A549 (cell line): ENCODE results near the gene EFEMP2. TPM values are rescaled to one million over a fixed set of nuclear protein-coding genes. Genes with fewer than 3 reads are reported as not detected.
A peak's percentile ranks its signal among the peaks of the same experiment; 100 is the strongest.

Experiments
- ATOH8 ChIP-seq: fragments of 250-450 bp; sonication (Bioruptor Pico); IDR thresholded peaks from 2 replicates; pipeline ENCODE4 v1.5.0; 2020; ENCODE audit warnings: low read depth, mild to moderate bottlenecking, moderate library complexity
- CBX2 ChIP-seq: fragments of 200-600 bp; sonication (generic); IDR thresholded peaks from 2 replicates; pipeline ENCODE4 v1.6.1; 2016; ENCODE audit warnings: low read depth, mild to moderate bottlenecking, borderline replicate concordance
- CBX8 ChIP-seq: fragments of 200-600 bp; sonication (generic); IDR thresholded peaks from 2 replicates; pipeline ENCODE4 v1.6.1; 2016
- CEBPB ChIP-seq, 2 experiments: fragments of >200 bp in 1 of 2; sonication (Bioruptor Twin) in 1 of 2; formaldehyde crosslinking in 1 of 2; IDR thresholded peaks; 2 replicates each; pipeline ENCODE4 v1.6.1; 2012 to 2016
- CHD2 ChIP-seq: fragments of 150-350 bp; IDR thresholded peaks from 2 replicates; pipeline ENCODE4 v1.6.1; 2014; ENCODE audit warnings: low read length; ENCODE audit not compliant: partially characterized antibody
- EHMT2 ChIP-seq: fragments of 200-600 bp; sonication (generic); IDR thresholded peaks from 2 replicates; pipeline ENCODE4 v1.6.1; 2016; ENCODE audit warnings: antibody characterized with exemption, low read depth, mild to moderate bottlenecking, moderate library complexity
- ESRRA ChIP-seq: fragments of 150-350 bp; IDR thresholded peaks from 2 replicates; pipeline ENCODE4 v1.6.1; 2014; ENCODE audit warnings: mild to moderate bottlenecking, low read length, borderline replicate concordance
- FOSL2 ChIP-seq, 2 experiments: fragments of 450-650 bp in 1 of 2; fragments of >200 bp in 1 of 2; sonication (Bioruptor Twin) in 1 of 2; formaldehyde crosslinking; IDR thresholded peaks; 2 replicates each; pipeline versions ENCODE4 v1.5.0 to v1.6.1; 2016 to 2020; ENCODE audit warnings: mild to moderate bottlenecking in 1 of 2, moderate library complexity in 1 of 2
- HDAC2 ChIP-seq: fragments of 200-600 bp; sonication (generic); IDR thresholded peaks from 2 replicates; pipeline ENCODE4 v1.6.1; 2016
- HES2 ChIP-seq: fragments of >200 bp; sonication (Bioruptor Twin); formaldehyde crosslinking; IDR thresholded peaks from 2 replicates; pipeline ENCODE4 v1.6.1; 2016
- HMGXB4 ChIP-seq: fragments of 250-450 bp; sonication (Bioruptor Pico); IDR thresholded peaks from 2 replicates; pipeline ENCODE4 v1.5.0; 2021; ENCODE audit warnings: mild to moderate bottlenecking, moderate library complexity, borderline replicate concordance
- HOXA7 ChIP-seq: fragments of 250-450 bp; sonication (Bioruptor Pico); IDR thresholded peaks from 2 replicates; pipeline ENCODE4 v1.5.0; 2020; ENCODE audit warnings: mild to moderate bottlenecking, moderate library complexity
- HOXB13 ChIP-seq: fragments of 250-450 bp; sonication (Bioruptor Pico); IDR thresholded peaks from 2 replicates; pipeline ENCODE4 v1.5.0; 2020; ENCODE audit warnings: low read depth, mild to moderate bottlenecking, moderate library complexity
- HOXB5 ChIP-seq: fragments of 250-450 bp; sonication (Bioruptor Pico); IDR thresholded peaks from 2 replicates; pipeline ENCODE4 v1.5.0; 2020; ENCODE audit warnings: mild to moderate bottlenecking, moderate library complexity
- JUN ChIP-seq, 2 experiments: fragments of >200 bp; sonication (Bioruptor Twin); formaldehyde crosslinking; IDR thresholded peaks; 2 replicates in 1 of 2; 3 replicates in 1 of 2; pipeline ENCODE4 v1.6.1; 2016 to 2017
- JUNB ChIP-seq: fragments of >200 bp; sonication (Bioruptor Twin); formaldehyde crosslinking; IDR thresholded peaks from 2 replicates; pipeline ENCODE4 v1.6.1; 2016
- KDM5A ChIP-seq: fragments of 200-600 bp; sonication (generic); IDR thresholded peaks from 2 replicates; pipeline ENCODE4 v1.6.1; 2016; ENCODE audit warnings: antibody characterized with exemption, mild to moderate bottlenecking
- MAFK ChIP-seq: fragments of 450-650 bp; IDR thresholded peaks from 2 replicates; pipeline ENCODE4 v1.6.1; 2014; ENCODE audit not compliant: partially characterized antibody
- MYC ChIP-seq: IDR thresholded peaks from 2 replicates; pipeline ENCODE4 v1.6.1; 2012; ENCODE audit warnings: mild to moderate bottlenecking, inconsistent platforms, low read length, improper control_type of control experiment, borderline replicate concordance
- NFE2L2 ChIP-seq: fragments of 150-350 bp; conservative IDR thresholded peaks from 2 replicates; pipeline ENCODE4 v1.6.1; 2014; ENCODE audit warnings: low read length
- PBX3 ChIP-seq: IDR thresholded peaks from 2 replicates; pipeline ENCODE4 v1.6.1; 2012
- PHF8 ChIP-seq: fragments of 200-600 bp; sonication (generic); IDR thresholded peaks from 2 replicates; pipeline ENCODE4 v1.6.1; 2016; ENCODE audit warnings: low read depth, mild to moderate bottlenecking, antibody characterized with exemption, moderate library complexity, borderline replicate concordance
- POLR2A ChIP-seq: IDR thresholded peaks from 2 replicates; pipeline ENCODE4 v1.6.1; 2012; ENCODE audit warnings: mild to moderate bottlenecking, low read length
- POLR2AphosphoS2 ChIP-seq: conservative IDR thresholded peaks from 2 replicates; pipeline ENCODE4 v1.6.1; 2012; ENCODE audit warnings: low read length, improper control_type of control experiment, inconsistent platforms
- REST ChIP-seq: fragments of 200-600 bp; sonication (generic); IDR thresholded peaks from 2 replicates; pipeline ENCODE4 v1.6.1; 2016; ENCODE audit warnings: antibody characterized with exemption, mild to moderate bottlenecking, moderate library complexity
- RFX5 ChIP-seq: fragments of 450-650 bp; IDR thresholded peaks from 2 replicates; pipeline ENCODE4 v1.7.1; 2014; ENCODE audit warnings: antibody characterized with exemption, mild to moderate bottlenecking, moderate library complexity
- RNF2 ChIP-seq: fragments of 200-600 bp; sonication (generic); IDR thresholded peaks from 2 replicates; pipeline ENCODE4 v1.6.1; 2016; ENCODE audit warnings: low read depth, mild to moderate bottlenecking, antibody characterized with exemption, moderate library complexity, borderline replicate concordance
- SMC3 ChIP-seq: fragments of >200 bp; sonication (Bioruptor Twin); formaldehyde crosslinking; IDR thresholded peaks from 3 replicates; pipeline ENCODE4 v1.6.1; 2018; ENCODE audit warnings: inconsistent platforms
- TFCP2L1 ChIP-seq: fragments of 250-450 bp; sonication (Bioruptor Pico); IDR thresholded peaks from 2 replicates; pipeline ENCODE4 v1.5.0; 2021; ENCODE audit warnings: mild to moderate bottlenecking
- TP53 ChIP-seq: fragments of 250-450 bp; sonication (Bioruptor Pico); IDR thresholded peaks from 2 replicates; pipeline ENCODE4 v1.5.0; 2021; ENCODE audit warnings: mild to moderate bottlenecking, moderate library complexity
- USF2 ChIP-seq: fragments of 450-650 bp; IDR thresholded peaks from 2 replicates; pipeline ENCODE4 v1.6.1; 2014; ENCODE audit warnings: antibody characterized with exemption
- ZC3H11A ChIP-seq: fragments of 450-650 bp; IDR thresholded peaks from 2 replicates; pipeline ENCODE4 v1.6.1; 2014; ENCODE audit warnings: antibody characterized with exemption, mild to moderate bottlenecking
- ZFP36 ChIP-seq: fragments of 450-650 bp; IDR thresholded peaks from 2 replicates; pipeline ENCODE4 v1.6.1; 2014; ENCODE audit warnings: borderline replicate concordance; ENCODE audit not compliant: partially characterized antibody
- ZSCAN20 ChIP-seq: fragments of 250-450 bp; sonication (Bioruptor Pico); IDR thresholded peaks from 2 replicates; pipeline ENCODE4 v1.8.0; 2022; ENCODE audit warnings: mild to moderate bottlenecking, moderate library complexity
- polyA plus RNA-seq, 4 experiments: library from polyadenylated mRNA; depleted of rRNA in 3 of 4; stranded (reverse); fragments of >200 nt; fragmentation: RNase III in 1 of 4; extraction: RNeasy Plus Mini Kit Qiagen cat#74134 plus additional on column Dnase treatment in 1 of 4; gene quantifications; 2 replicates in 3 of 4; 3 replicates in 1 of 4; pipeline ENCODE4 v1.2.3, GENCODE V29; 2011 to 2017

EFEMP2 gene
- polyA plus RNA-seq, 2 of the 4 experiments (the other 2 are of a cell fraction), result 1.3 to 1.4 TPM

- TF ChIP-seq HES2 (no peak), CHD2 (no peak), ZFP36 (no peak), RFX5 (no peak), CBX8 (no peak), FOSL2 (IDR thresholded peaks at IDR 0.05) (no peak), FOSL2 (CRISPR knock-in tag; IDR thresholded peaks at IDR 0.05) (peak; percentile 44), ATOH8 (peak; percentile 16; the same call in 1 of the 2 replicates), TP53 (CRISPR knock-in tag) (0 out of 2 replicates have a peak, but pooled peaks have one; percentile 46), ZC3H11A (no peak), EHMT2 (no peak), POLR2A (peak; percentile 91), PHF8 (peak; percentile 78; the same call in 1 of the 2 replicates), TFCP2L1 (CRISPR knock-in tag) (peak; percentile 93; the same call in 1 of the 2 replicates), CEBPB (IDR thresholded peaks at IDR 0.05) (no peak), CBX2 (no peak), HOXB13 (CRISPR knock-in tag) (no peak), NFE2L2 (no peak), RNF2 (no peak), USF2 (no peak), REST (no peak), HMGXB4 (no peak), POLR2AphosphoS2 (0 out of 2 replicates have a peak, but pooled peaks have one; percentile 75), HOXA7 (peak; percentile 75; the same call in 1 of the 2 replicates), ESRRA (no peak; the same call in 1 of the 2 replicates), JUN (IDR thresholded peaks at IDR 0.05) (peak; percentile 48 to 87; a peak in 4 of 5 replicates), KDM5A (no peak), HOXB5 (CRISPR knock-in tag) (no peak), MYC (peak; percentile 27; the same call in 1 of the 2 replicates), PBX3 (no peak), SMC3 (peak; percentile 65), JUNB (no peak), HDAC2 (no peak), MAFK (no peak), ZSCAN20 (CRISPR knock-in tag) (no peak)
Measured at GRCh38 chr11:65888163-65888814, 15.7 kb upstream of the EFEMP2 start, which contains the start of gene FIBP (continued).
